IMR-90 (cell line): ENCODE data around the gene GPR176. TPM values are rescaled to one million over a fixed set of nuclear protein-coding genes. Genes with fewer than 3 reads are reported as not detected.
A peak's percentile ranks its signal among the peaks of the same experiment; 100 is the strongest.

Source experiments
- ATAC-seq: fragments of 200-7000 bp; cut with Tn5 transposase; 2 replicates; pipeline ENCODE4 v1.9.1; 2020; ENCODE audit warnings: low read depth, mild to moderate bottlenecking, moderate library complexity
- BruUV-seq: library from RNA; stranded (reverse); fragments of 400-500 nt; replicated peaks from 2 replicates; lab custom pipeline; 2021; lab: Mats Ljungman, UMichigan
- CTCF ChIA-PET: fragments of 300-600 bp; formaldehyde crosslinking; extraction: SDS; loops from one replicate; lab custom pipeline; 2021; ENCODE audit warnings: antibody characterized with exemption; lab: Yijun Ruan, JAX
- POLR2A ChIA-PET: fragments of 300-600 bp; sonication (Branson Sonifier 250); formaldehyde crosslinking; loops from one replicate; lab custom pipeline; 2022; ENCODE audit warnings: antibody characterized with exemption; ENCODE audit not compliant: unreplicated experiment; lab: Charles Lee
- DNase-seq: peaks from one replicate; pipeline ENCODE4 v3.0.0; 2013
- H2AFZ ChIP-seq: replicated peaks from 2 replicates; pipeline ENCODE3; 2013; ENCODE audit warnings: low read length, mild to moderate bottlenecking; ENCODE audit not compliant: poor library complexity
- H2AK5ac ChIP-seq: 2 replicates; pipeline ENCODE4 v1.6.1; 2013; ENCODE audit warnings: low read depth, low read length, inconsistent platforms
- H2AK9ac ChIP-seq: replicated peaks from 2 replicates; pipeline ENCODE3; 2013; ENCODE audit warnings: mild to moderate bottlenecking, low read depth, low read length, moderate library complexity; ENCODE audit not compliant: poor library complexity
- H2BK120ac ChIP-seq: 2 replicates; pipeline ENCODE4 v1.6.1; 2013; ENCODE audit warnings: low read depth, low read length, inconsistent platforms
- H2BK15ac ChIP-seq: 3 replicates; pipeline ENCODE4 v1.6.1; 2013; ENCODE audit warnings: low read depth, low read length, inconsistent platforms
- H2BK20ac ChIP-seq: 2 replicates; pipeline ENCODE4 v1.6.1; 2013; ENCODE audit warnings: low read depth, mild to moderate bottlenecking, inconsistent platforms, low read length, moderate library complexity
- H2BK5ac ChIP-seq: 2 replicates; pipeline ENCODE4 v1.6.1; 2013; ENCODE audit warnings: mild to moderate bottlenecking, low read depth, low read length, inconsistent platforms; ENCODE audit not compliant: poor library complexity, severe bottlenecking
- H3K14ac ChIP-seq: replicated peaks from 2 replicates; pipeline ENCODE4 v1.6.1; 2013; ENCODE audit warnings: low read depth, low read length, inconsistent platforms
- H3K18ac ChIP-seq: 2 replicates; pipeline ENCODE4 v1.6.1; 2013; ENCODE audit warnings: low read depth, low read length, control low read depth
- H3K23ac ChIP-seq: 2 replicates; pipeline ENCODE4 v1.6.1; 2013; ENCODE audit warnings: low read depth, low read length, inconsistent platforms
- H3K27ac ChIP-seq: 2 replicates; pipeline ENCODE4 v1.5.1; 2013; ENCODE audit warnings: mild to moderate bottlenecking, control low read depth, low read length; ENCODE audit not compliant: insufficient read depth
- H3K27me3 ChIP-seq: 2 replicates; pipeline ENCODE4 v1.6.1; 2013; ENCODE audit warnings: low read length; ENCODE audit not compliant: control insufficient read depth, insufficient read depth
- H3K36me3 ChIP-seq: 2 replicates; pipeline ENCODE4 v1.6.1; 2013; ENCODE audit warnings: low read length, mixed read lengths; ENCODE audit not compliant: control insufficient read depth, insufficient read depth
- H3K4ac ChIP-seq: 2 replicates; pipeline ENCODE4 v1.6.1; 2013; ENCODE audit warnings: low read depth, low read length, inconsistent platforms
- H3K4me1 ChIP-seq: 2 replicates; pipeline ENCODE4 v1.6.1; 2013; ENCODE audit warnings: low read length, mixed read lengths; ENCODE audit not compliant: control insufficient read depth, insufficient read depth
- H3K4me2 ChIP-seq: 2 replicates; pipeline ENCODE4 v1.6.1; 2013; ENCODE audit warnings: low read depth, mild to moderate bottlenecking, control low read depth, low read length, moderate library complexity
- H3K4me3 ChIP-seq: 2 replicates; pipeline ENCODE4 v1.5.1; 2013; ENCODE audit warnings: low read depth, mild to moderate bottlenecking, control low read depth, low read length, moderate library complexity; ENCODE audit not compliant: insufficient read depth
- H3K56ac ChIP-seq: 2 replicates; pipeline ENCODE4 v1.6.1; 2013; ENCODE audit warnings: low read length, inconsistent platforms; ENCODE audit not compliant: insufficient read depth; ENCODE audit errors: extremely low read depth
- H3K79me1 ChIP-seq, 2 experiments: 2 replicates each; pipeline ENCODE4 v1.6.1; 2013; ENCODE audit warnings: low read length in 2 of 2, inconsistent platforms in 1 of 2, low read depth in 1 of 2
- H3K9ac ChIP-seq: 2 replicates; pipeline ENCODE4 v1.6.1; 2013; ENCODE audit warnings: low read depth, low read length, control low read depth
- H3K9me1 ChIP-seq: 2 replicates; pipeline ENCODE4 v1.6.1; 2013; ENCODE audit warnings: low read length, inconsistent platforms; ENCODE audit not compliant: insufficient read depth
- H3K9me3 ChIP-seq: 2 replicates; pipeline ENCODE4 v1.6.1; 2013; ENCODE audit warnings: low read length; ENCODE audit not compliant: control insufficient read depth, insufficient read depth
- H4K20me1 ChIP-seq: 2 replicates; pipeline ENCODE4 v1.6.1; 2013; ENCODE audit warnings: low read length, inconsistent platforms; ENCODE audit not compliant: insufficient read depth
- H4K5ac ChIP-seq: 2 replicates; pipeline ENCODE4 v1.6.1; 2013; ENCODE audit warnings: mild to moderate bottlenecking, low read depth, low read length, control low read depth
- H4K8ac ChIP-seq, 2 experiments: 2 replicates each; pipeline ENCODE4 v1.6.1; 2013; ENCODE audit warnings: low read depth in 2 of 2, low read length in 2 of 2, control low read depth in 1 of 2, inconsistent platforms in 1 of 2
- H4K91ac ChIP-seq: 2 replicates; pipeline ENCODE4 v1.6.1; 2013; ENCODE audit warnings: low read depth, low read length, inconsistent platforms; ENCODE audit not compliant: insufficient read depth
- CEBPB ChIP-seq: IDR thresholded peaks from 2 replicates; pipeline ENCODE4 v1.6.1; 2012; ENCODE audit warnings: low read depth, low read length, improper control_type of control experiment
- CHD1 ChIP-seq: IDR thresholded peaks from 2 replicates; pipeline ENCODE4 v1.6.1; 2012; ENCODE audit warnings: low read depth, low read length, improper control_type of control experiment
- CTCF ChIP-seq: conservative IDR thresholded peaks from 2 replicates; pipeline ENCODE4 v1.5.1; 2012; ENCODE audit warnings: mild to moderate bottlenecking, low read depth, low read length, improper control_type of control experiment
- ELK1 ChIP-seq: fragments of 150-350 bp; IDR thresholded peaks from 2 replicates; pipeline ENCODE4 v1.6.1; 2016; ENCODE audit warnings: low read depth, mild to moderate bottlenecking, low read length, moderate library complexity, borderline replicate concordance
- FOS ChIP-seq: fragments of 150-350 bp; IDR thresholded peaks from 2 replicates; pipeline ENCODE4 v1.6.1; 2016; ENCODE audit warnings: low read depth, low read length
- MAFK ChIP-seq: IDR thresholded peaks from 2 replicates; pipeline ENCODE4 v1.6.1; 2012; ENCODE audit warnings: low read depth, low read length, improper control_type of control experiment
- MAZ ChIP-seq: IDR thresholded peaks from 2 replicates; pipeline ENCODE4 v1.6.1; 2012; ENCODE audit warnings: low read depth, mild to moderate bottlenecking, low read length, improper control_type of control experiment, moderate library complexity, borderline replicate concordance
- MXI1 ChIP-seq: IDR thresholded peaks from 2 replicates; pipeline ENCODE4 v1.6.1; 2012; ENCODE audit warnings: low read depth, mild to moderate bottlenecking, low read length, moderate library complexity, borderline replicate concordance
- NFE2L2 ChIP-seq: fragments of 150-350 bp; IDR thresholded peaks from 2 replicates; pipeline ENCODE4 v1.6.1; 2016; ENCODE audit warnings: low read depth, mild to moderate bottlenecking, low read length
- POLR2A ChIP-seq: IDR thresholded peaks from 2 replicates; pipeline ENCODE4 v1.6.1; 2012; ENCODE audit warnings: mild to moderate bottlenecking, low read depth, low read length
- RAD21 ChIP-seq: IDR thresholded peaks from 2 replicates; pipeline ENCODE4 v1.6.1; 2012; ENCODE audit warnings: low read length, improper control_type of control experiment
- RCOR1 ChIP-seq: IDR thresholded peaks from 2 replicates; pipeline ENCODE4 v1.6.1; 2012; ENCODE audit warnings: mild to moderate bottlenecking, low read length, improper control_type of control experiment; ENCODE audit not compliant: insufficient replicate concordance
- RFX5 ChIP-seq: IDR thresholded peaks from 2 replicates; pipeline ENCODE4 v1.8.0; 2012; ENCODE audit warnings: low read depth, mild to moderate bottlenecking, low read length, moderate library complexity
- SMC3 ChIP-seq: fragments of 150-350 bp; IDR thresholded peaks from 2 replicates; pipeline ENCODE4 v1.6.1; 2016; ENCODE audit warnings: low read depth, mild to moderate bottlenecking, antibody characterized with exemption, low read length, moderate library complexity
- WGBS, 2 experiments: methylation state at CpG; one replicate each; pipeline versions ENCODE4 v1.1.5 to v1.1.7; 2013; ENCODE audit warnings: missing lambda C conversion rate in 2 of 2; ENCODE audit not compliant: insufficient read length in 1 of 2; ENCODE audit errors: extremely low coverage in 2 of 2; 5-methylcytosine and 5-hydroxymethylcytosine counted together
- dilution Hi-C: fragments of 300-500 bp; cut with HindIII; formaldehyde crosslinking; loops from one replicate; pipeline ENCODE4 v1.14.3; 2018; ENCODE audit warnings: low sequenced_read_pairs; ENCODE audit not compliant: unreplicated experiment
- in situ Hi-C: fragments of 300-500 bp; cut with MboI; formaldehyde crosslinking; loops from 3 replicates; pipeline ENCODE4 v1.14.3; 2019; ENCODE audit warnings: low sequenced_read_pairs, inconsistent platforms, mixed read lengths
- intact Hi-C: fragments of 100-400 bp; cut with micrococcal nuclease; formaldehyde crosslinking; loops from 2 replicates; pipeline ENCODE4 v1.10.0; 2022
- polyA plus RNA-seq, 3 experiments: library from polyadenylated mRNA; depleted of rRNA; stranded (reverse); fragments of >200 nt; gene quantifications; 2 replicates each; pipeline ENCODE4 v1.2.3, GENCODE V29; 2012; ENCODE audit warnings: low replicate concordance in 1 of 3
- total RNA-seq: library from RNA; depleted of rRNA; stranded (reverse); fragments of >200 nt; gene quantifications from 2 replicates; pipeline ENCODE4 v1.2.3, GENCODE V29; 2012
- TF ChIP-seq, protein P1 (sequence below): fragments of 150-350 bp; IDR thresholded peaks from 2 replicates; pipeline ENCODE4 v1.6.1; 2017; ENCODE audit warnings: mild to moderate bottlenecking, antibody characterized with exemption, low read length, low read depth

Gene GPR176
- total and polyA plus RNA-seq, 2 of the 4 experiments (the other 2 are of a cell fraction): 114 to 246 TPM

GRCh38 chr15:39801641-39802309 lies 118.3 kb downstream of the GPR176 start:
- H2BK20ac ChIP-seq: no peak overlapping the region
- no peaks in the 10 kb centered on the region for H3K9me3 ChIP-seq
- H3K27ac ChIP-seq: no peak overlapping the region
- H4K20me1 ChIP-seq: peaks cover 34% of the 10 kb centered on the region
- no peaks in the 10 kb centered on the region for H3K27me3 ChIP-seq
- 100% methylated on average over 3 of the region's 19 CpGs; no CpG with 5 or more reads in 1 of the 2 experiments for WGBS, 2 experiments
- H3K56ac ChIP-seq: no peak overlapping the region
- H3K4ac ChIP-seq: no peak overlapping the region
- no peak overlapping the region for H3K4me3 ChIP-seq
- H4K8ac ChIP-seq: no peak overlapping the region
- BruUV-seq: no TSS peak
- no peak overlapping the region for H3K9ac ChIP-seq
- no peak overlapping the region for H2BK5ac ChIP-seq
- no peak for TF ChIP-seq CEBPB
- no peak for TF ChIP-seq RFX5
- TF ChIP-seq RCOR1: no peak
- peak; percentile 34 for TF ChIP-seq CTCF
- TF ChIP-seq MAFK: no peak
- TF ChIP-seq POLR2A: no peak
- no peak for TF ChIP-seq FOS
- TF ChIP-seq MXI1: no peak
- no peak for TF ChIP-seq ELK1
- TF ChIP-seq MAZ: no peak
- TF ChIP-seq, protein P1, sequence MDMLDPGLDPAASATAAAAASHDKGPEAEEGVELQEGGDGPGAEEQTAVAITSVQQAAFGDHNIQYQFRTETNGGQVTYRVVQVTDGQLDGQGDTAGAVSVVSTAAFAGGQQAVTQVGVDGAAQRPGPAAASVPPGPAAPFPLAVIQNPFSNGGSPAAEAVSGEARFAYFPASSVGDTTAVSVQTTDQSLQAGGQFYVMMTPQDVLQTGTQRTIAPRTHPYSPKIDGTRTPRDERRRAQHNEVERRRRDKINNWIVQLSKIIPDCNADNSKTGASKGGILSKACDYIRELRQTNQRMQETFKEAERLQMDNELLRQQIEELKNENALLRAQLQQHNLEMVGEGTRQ: no peak
- TF ChIP-seq NFE2L2: no peak
- TF ChIP-seq CHD1: no peak
- TF ChIP-seq SMC3: peak; percentile 45
- peak; percentile 51 for TF ChIP-seq RAD21
- no peak overlapping the region for H2BK120ac ChIP-seq
- POLR2A ChIA-PET: no interaction called here
- H2BK15ac ChIP-seq: no peak overlapping the region
- no peak overlapping the region for H3K4me2 ChIP-seq
- no peak overlapping the region for H2AFZ ChIP-seq
- H2AK5ac ChIP-seq: peak overlapping the region; percentile 5; the same call in 1 of the 2 replicates
- dilution Hi-C loops: no loop called here
- in situ Hi-C loops: no loop called here
- no peak overlapping the region for H3K14ac ChIP-seq
- H3K9me1 ChIP-seq: peaks cover 38% of the 10 kb centered on the region
- ATAC-seq: peak; percentile 42; the same call in 1 of the 2 replicates
- H3K79me1 ChIP-seq: peaks cover 37 to 83% of the 10 kb centered on the region in 2 experiments
- H3K36me3 ChIP-seq: peaks cover 34% of the 10 kb centered on the region
- CTCF ChIA-PET: interaction anchor here (0.8 kb wide), 1 partner anchor 75 kb away, joined by 3 read pairs; no protein-coding TSS in a partner anchor
- intact Hi-C loops: no loop called here
- H2AK9ac ChIP-seq: no peak overlapping the region
- no peak overlapping the region for H4K91ac ChIP-seq
- H3K23ac ChIP-seq: no peak overlapping the region
- H3K4me1 ChIP-seq: peaks cover 3% of the 10 kb centered on the region
- H3K18ac ChIP-seq: no peak overlapping the region
- H4K5ac ChIP-seq: no peak overlapping the region
- DNase-seq: no peak
